GM12878 (cell line): Measurements from ENCODE around the gene NRBF2. TPM values are rescaled to one million over a fixed set of nuclear protein-coding genes. Genes with fewer than 3 reads are reported as not detected.
"Not testable (repeated sequence)": the region's sequence is repeated elsewhere in the genome, so short reads cannot be mapped to it uniquely, and the experiment has no call there.

Experiments
- ATAC-seq: fragments of 200-7000 bp; cut with Tn5 transposase; 3 replicates; pipeline ENCODE4 v1.9.1; 2020; ENCODE audit warnings: mild to moderate bottlenecking, moderate library complexity
- BruUV-seq: library from RNA; stranded (reverse); fragments of 400-500 nt; replicated peaks from 2 replicates; lab custom pipeline; 2021; lab: Mats Ljungman, UMichigan
- CTCF ChIA-PET: fragments of 300-600 bp; sonication (Branson Sonifier 250); formaldehyde crosslinking; extraction: SDS; loops from one replicate; lab custom pipeline; 2021; ENCODE audit warnings: inconsistent platforms; lab: Yijun Ruan, JAX
- POLR2A ChIA-PET: fragments of 350-600 bp; formaldehyde crosslinking; extraction: SDS; loops from one replicate; lab custom pipeline; 2021; ENCODE audit warnings: inconsistent platforms; lab: Charles Lee
- RAD21 ChIA-PET: fragments of 300-600 bp; sonication (Branson Sonifier 250); formaldehyde crosslinking; loops from one replicate; lab custom pipeline; 2023; ENCODE audit warnings: antibody characterized with exemption; ENCODE audit not compliant: unreplicated experiment; lab: Charles Lee
- SMC1A ChIA-PET: fragments of 300-600 bp; sonication (Branson Sonifier 250); formaldehyde crosslinking; loops from one replicate; lab custom pipeline; 2023; ENCODE audit not compliant: unreplicated experiment, uncharacterized antibody; lab: Charles Lee
- DNase-seq: peaks from one replicate; pipeline ENCODE4 v3.0.0-alpha.2; 2011; ENCODE audit warnings: low read depth, low spot score
- FAIRE-seq: peaks from 3 replicates; lab custom pipeline; 2011; peaks lifted over from hg19 to GRCh38; lab: Jason Lieb, UNC
- H2AFZ ChIP-seq: 2 replicates; pipeline ENCODE4 v1.6.0; 2011; ENCODE audit warnings: low read depth, low read length, control low read depth; ENCODE audit not compliant: control insufficient read depth
- H3K27ac ChIP-seq: 2 replicates; pipeline ENCODE4 v1.5.1; 2011; ENCODE audit warnings: control low read depth; ENCODE audit not compliant: control insufficient read depth, insufficient read depth
- H3K27me3 ChIP-seq, 2 experiments: replicated peaks in 1 of 2; 2 replicates each; pipeline versions ENCODE4 v1.6.0 to v1.6.1; 2011; ENCODE audit warnings: low read length in 1 of 2; ENCODE audit not compliant: control insufficient read depth in 2 of 2, insufficient read depth in 2 of 2
- H3K36me3 ChIP-seq, 2 experiments: 2 replicates each; pipeline ENCODE4 v1.5.1; 2011; ENCODE audit warnings: low read length in 1 of 2; ENCODE audit not compliant: control insufficient read depth in 2 of 2, insufficient read depth in 2 of 2
- H3K4me1 ChIP-seq: 2 replicates; pipeline ENCODE4 v1.6.1; 2011; ENCODE audit warnings: mild to moderate bottlenecking, low read length, moderate library complexity, mixed read lengths; ENCODE audit not compliant: control insufficient read depth, insufficient read depth
- H3K4me2 ChIP-seq: 2 replicates; pipeline ENCODE4 v1.6.0; 2011; ENCODE audit warnings: control low read depth; ENCODE audit not compliant: control insufficient read depth, insufficient read depth
- H3K4me3 ChIP-seq: fragments of 200-600 bp; sonication (generic); 2 replicates; pipeline ENCODE4 v1.5.1; 2016
- H3K79me2 ChIP-seq: 2 replicates; pipeline ENCODE4 v1.6.0; 2011; ENCODE audit warnings: low read length; ENCODE audit not compliant: control insufficient read depth, insufficient read depth
- H3K9ac ChIP-seq: 2 replicates; pipeline ENCODE4 v1.8.0; 2011; ENCODE audit warnings: low read length, control low read depth, mixed read lengths; ENCODE audit not compliant: control insufficient read depth, insufficient read depth
- H3K9me3 ChIP-seq: replicated peaks from 3 replicates; pipeline ENCODE4 v1.5.1; 2011; ENCODE audit warnings: mild to moderate bottlenecking, low read length; ENCODE audit not compliant: control insufficient read depth, insufficient read depth
- H4K20me1 ChIP-seq: 2 replicates; pipeline ENCODE4 v1.6.0; 2011; ENCODE audit not compliant: control insufficient read depth, insufficient read depth
- BACH1 ChIP-seq: fragments of 450-650 bp; IDR thresholded peaks from 2 replicates; pipeline ENCODE4 v1.6.1; 2017; ENCODE audit warnings: mild to moderate bottlenecking, borderline replicate concordance
- BHLHE40 ChIP-seq, 2 experiments: fragments of 450-650 bp in 1 of 2; IDR thresholded peaks; 2 replicates each; pipeline ENCODE4 v1.6.1; 2011 to 2017; ENCODE audit warnings: low read depth in 2 of 2, borderline replicate concordance in 1 of 2, improper control_type of control experiment in 1 of 2, low read length in 1 of 2, mild to moderate bottlenecking in 1 of 2
- WGBS: methylation state at CpG from one replicate; pipeline ENCODE4 v1.1.6; 2016; ENCODE audit warnings: low lambda C conversion rate; ENCODE audit not compliant: insufficient replicate concordance, insufficient coverage; ENCODE audit errors: missing lambda C conversion rate; 5-methylcytosine and 5-hydroxymethylcytosine counted together
- in situ Hi-C: fragments of 300-500 bp; cut with MboI; formaldehyde crosslinking; loops from 9 replicates; pipeline ENCODE4 v1.14.3; 2018; ENCODE audit warnings: mixed read lengths
- intact Hi-C: fragments of 100-400 bp; cut with micrococcal nuclease; formaldehyde crosslinking; loops from one replicate; pipeline ENCODE4 v1.14.2; 2022; ENCODE audit not compliant: unreplicated experiment
- polyA plus RNA-seq, 11 experiments: library from polyadenylated mRNA; depleted of rRNA in 4 of 11; unstranded in 6 of 11; stranded (reverse) in 5 of 11; fragments of >200 nt; fragmentation: Nextera tagmentation in 4 of 11; fragmentation: Illumina TruSeq in 1 of 11; extraction: Ambion mirVana in 4 of 11; extraction: Trizol in 1 of 11; gene quantifications; 1 replicate in 1 of 11; 2 replicates in 10 of 11; pipeline versions ENCODE4 v1.2.1 to v1.2.3, GENCODE V29; 2011 to 2016; ENCODE audit warnings: inconsistent platforms in 2 of 11, missing spikeins in 2 of 11, low read depth in 1 of 11
- total RNA-seq, 4 experiments: library from RNA; depleted of rRNA in 3 of 4; stranded (reverse); fragments of >200 nt in 3 of 4; fragmentation: Illumina TruSeq in 1 of 4; extraction: Trizol in 1 of 4; gene quantifications; 2 replicates each; pipeline versions ENCODE4 v1.2.1 to v1.2.3, GENCODE V29; 2013 to 2021

Gene NRBF2
- total and polyA plus RNA-seq, 10 of the 15 experiments (the other 5 are each of a cell fraction or from before 2014, with no cell fraction given) = 17.8 to 39.8 (median 27.7) TPM

GRCh38 chr10:63102279-63102883, 30.7 kb upstream of the NRBF2 start:
- H3K36me3 ChIP-seq, FAIRE-seq, H3K9ac ChIP-seq, H3K27ac ChIP-seq, H4K20me1 ChIP-seq, intact Hi-C loops, in situ Hi-C loops, DNase-seq, H2AFZ ChIP-seq, H3K4me3 ChIP-seq, H3K4me1 ChIP-seq, H3K9me3 ChIP-seq, H3K27me3 ChIP-seq, POLR2A ChIA-PET, H3K79me2 ChIP-seq, BruUV-seq, H3K4me2 ChIP-seq: not testable (repeated sequence)
- RAD21 ChIA-PET = interaction anchor here (0.7 to 1.2 kb wide), 4 partner anchors 18 to 509 kb away, joined by 3 read pairs; partner anchors contain the start of gene NRBF2
- WGBS = 18% methylated on average over 7 of the region's 7 CpGs
- ATAC-seq = peak; percentile 80
- CTCF ChIA-PET = interaction anchor here (0.6 to 1.4 kb wide), 5 partner anchors 44 to 686 kb away, joined by 3 to 4 read pairs (median 3); no protein-coding TSS in a partner anchor
- SMC1A ChIA-PET = interaction anchor here (0.6 to 1.3 kb wide), 6 partner anchors 18 to 768 kb away, joined by 3 to 10 read pairs (median 4); no protein-coding TSS in a partner anchor
- TF ChIP-seq BHLHE40 (IDR thresholded peaks at IDR 0.05; ENCODE audit: borderline replicate concordance in 1 of 2, low read depth in 2 of 2, low read length in 1 of 2) = peak in 1 of 2 experiments; percentile 18; a peak in 1 of 4 replicates
- TF ChIP-seq BACH1 = peak; percentile 87; the same call in 1 of the 2 replicates

- POLR2A ChIA-PET, CTCF ChIA-PET, H3K27ac ChIP-seq, H3K79me2 ChIP-seq, H3K27me3 ChIP-seq, ATAC-seq, DNase-seq, in situ Hi-C loops, BruUV-seq, H3K4me1 ChIP-seq, FAIRE-seq, H3K9me3 ChIP-seq, H3K4me2 ChIP-seq, H4K20me1 ChIP-seq, H3K9ac ChIP-seq, intact Hi-C loops, H3K4me3 ChIP-seq, H3K36me3 ChIP-seq, H2AFZ ChIP-seq: not testable (repeated sequence)
- WGBS = 83% methylated on average over 4 of the region's 4 CpGs
- ChIA-PET SMC1A (interaction anchor here (1.1 kb wide), 1 partner anchor 110 kb away, joined by 4 read pairs; no protein-coding TSS in a partner anchor), RAD21 (interaction anchor here (0.7 to 1.2 kb wide), 2 partner anchors 30 to 138 kb away, joined by 3 read pairs; partner anchors contain the start of gene NRBF2)
These were observed 29.9 kb upstream of the NRBF2 start for GRCh38 chr10:63103178-63103577.
